HG03442 (cell line): Measurements from ENCODE around the gene SLC39A9.
A peak's percentile ranks its signal among the peaks of the same experiment; 100 is the strongest.

ENCODE experiments used
- ATAC-seq: cut with Tn5 transposase; IDR thresholded peaks from one replicate; pipeline ENCODE4 v1.9.1; 2021; ENCODE audit warnings: mild to moderate bottlenecking, moderate library complexity; ENCODE audit not compliant: unreplicated experiment

SLC39A9 gene

GRCh38 chr14:69423279-69423678, 24.8 kb downstream of the SLC39A9 start:
- no peak for ATAC-seq

GRCh38 chr14:69424149-69424923, 25.8 kb downstream of the SLC39A9 start:
- no peak for ATAC-seq

- ATAC-seq: no peak
Measured at GRCh38 chr14:69427596-69427995, 29.1 kb downstream of the SLC39A9 start.

- ATAC-seq: no peak
Measured at GRCh38 chr14:69428289-69428998, 30.0 kb downstream of the SLC39A9 start.

- no peak for ATAC-seq
Measured at GRCh38 chr14:69429643-69430042, 31.2 kb downstream of the SLC39A9 start.

GRCh38 chr14:69430306-69430939, 31.9 kb downstream of the SLC39A9 start:
- ATAC-seq: no peak

- ATAC-seq: no peak
Measured at GRCh38 chr14:69432364-69432763, 33.9 kb downstream of the SLC39A9 start.

GRCh38 chr14:69439521-69440270, 41.2 kb downstream of the SLC39A9 start:
- ATAC-seq: no peak

GRCh38 chr14:69441948-69442347, 43.5 kb downstream of the SLC39A9 start:
- peak; percentile 60 for ATAC-seq

- no peak for ATAC-seq
Measured at GRCh38 chr14:69443296-69443805, 44.9 kb downstream of the SLC39A9 start.

GRCh38 chr14:69449216-69449615, 50.7 kb downstream of the SLC39A9 start:
- ATAC-seq: no peak

GRCh38 chr14:69451941-69452340, 53.4 kb downstream of the SLC39A9 start:
- no peak for ATAC-seq

- ATAC-seq: no peak
Measured at GRCh38 chr14:69458350-69458749, 59.9 kb downstream of the SLC39A9 start.

- ATAC-seq: no peak
Measured at GRCh38 chr14:69459122-69459521, 60.6 kb downstream of the SLC39A9 start.

GRCh38 chr14:69460093-69460701, 61.7 kb downstream of the SLC39A9 start:
- no peak for ATAC-seq

- ATAC-seq: no peak
Measured at GRCh38 chr14:69464379-69464778, 65.9 kb downstream of the SLC39A9 start.

GRCh38 chr14:69464829-69465228, 66.3 kb downstream of the SLC39A9 start:
- no peak for ATAC-seq

- ATAC-seq: no peak
Measured at GRCh38 chr14:69468949-69469348, 70.5 kb downstream of the SLC39A9 start.

- no peak for ATAC-seq
Measured at GRCh38 chr14:69471436-69471835, 72.9 kb downstream of the SLC39A9 start.

- no peak for ATAC-seq
Measured at GRCh38 chr14:69471916-69472315, 73.4 kb downstream of the SLC39A9 start.
